BJ (cell line): Measurements from ENCODE around the gene RPSA. TPM values are rescaled to one million over a fixed set of nuclear protein-coding genes. Genes with fewer than 3 reads are reported as not detected.

Source experiments
- CTCF ChIA-PET: fragments of 350-600 bp; formaldehyde crosslinking; extraction: SDS; loops from one replicate; lab custom pipeline; 2021; ENCODE audit warnings: antibody characterized with exemption, inconsistent platforms; lab: Yijun Ruan, JAX
- POLR2A ChIA-PET: fragments of 300-600 bp; sonication (Branson Sonifier 250); formaldehyde crosslinking; extraction: SDS; loops from one replicate; lab custom pipeline; 2021; ENCODE audit warnings: antibody characterized with exemption; lab: Charles Lee
- DNase-seq: peaks from one replicate; pipeline ENCODE4 v3.0.0-alpha.2; 2011; ENCODE audit warnings: low read depth
- H3K27me3 ChIP-seq: 2 replicates; pipeline ENCODE4 v1.6.0; 2011; ENCODE audit warnings: low read length; ENCODE audit not compliant: control insufficient read depth, insufficient read depth
- H3K36me3 ChIP-seq: 2 replicates; pipeline ENCODE4 v1.5.1; 2011; ENCODE audit warnings: low read length; ENCODE audit not compliant: control insufficient read depth, insufficient read depth
- H3K4me3 ChIP-seq: 2 replicates; pipeline ENCODE4 v1.5.1; 2011; ENCODE audit warnings: low read depth, mild to moderate bottlenecking, control low read depth, low read length
- polyA plus RNA-seq: library from polyadenylated mRNA; depleted of rRNA; stranded (reverse); fragments of >200 nt; gene quantifications from 2 replicates; pipeline ENCODE4 v1.2.3, GENCODE V29; 2011
- TF ChIP-seq, protein P1 (sequence below): IDR thresholded peaks from 2 replicates; pipeline ENCODE4 v1.5.1; 2011; ENCODE audit warnings: low read depth, mild to moderate bottlenecking, control low read depth, inconsistent platforms, low read length, moderate library complexity; ENCODE audit not compliant: insufficient read depth

RPSA gene
- polyA plus RNA-seq, 1 experiment = 4,053 TPM

- CTCF ChIA-PET = interaction anchor here (0.9 to 1.2 kb wide), 3 partner anchors 9 to 19 kb away, joined by 3 read pairs; no protein-coding TSS in a partner anchor
- DNase-seq = no peak
- Histone ChIP-seq H3K4me3 (no peak overlapping the region), H3K27me3 (no peaks in the 10 kb centered on the region), H3K36me3 (peaks cover 7% of the 10 kb centered on the region)
- TF ChIP-seq, protein P1, sequence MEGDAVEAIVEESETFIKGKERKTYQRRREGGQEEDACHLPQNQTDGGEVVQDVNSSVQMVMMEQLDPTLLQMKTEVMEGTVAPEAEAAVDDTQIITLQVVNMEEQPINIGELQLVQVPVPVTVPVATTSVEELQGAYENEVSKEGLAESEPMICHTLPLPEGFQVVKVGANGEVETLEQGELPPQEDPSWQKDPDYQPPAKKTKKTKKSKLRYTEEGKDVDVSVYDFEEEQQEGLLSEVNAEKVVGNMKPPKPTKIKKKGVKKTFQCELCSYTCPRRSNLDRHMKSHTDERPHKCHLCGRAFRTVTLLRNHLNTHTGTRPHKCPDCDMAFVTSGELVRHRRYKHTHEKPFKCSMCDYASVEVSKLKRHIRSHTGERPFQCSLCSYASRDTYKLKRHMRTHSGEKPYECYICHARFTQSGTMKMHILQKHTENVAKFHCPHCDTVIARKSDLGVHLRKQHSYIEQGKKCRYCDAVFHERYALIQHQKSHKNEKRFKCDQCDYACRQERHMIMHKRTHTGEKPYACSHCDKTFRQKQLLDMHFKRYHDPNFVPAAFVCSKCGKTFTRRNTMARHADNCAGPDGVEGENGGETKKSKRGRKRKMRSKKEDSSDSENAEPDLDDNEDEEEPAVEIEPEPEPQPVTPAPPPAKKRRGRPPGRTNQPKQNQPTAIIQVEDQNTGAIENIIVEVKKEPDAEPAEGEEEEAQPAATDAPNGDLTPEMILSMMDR = no peak
- POLR2A ChIA-PET = no interaction called here
These were observed 20.2 kb upstream of the RPSA start for GRCh38 chr3:39386318-39386717.

DNA sequence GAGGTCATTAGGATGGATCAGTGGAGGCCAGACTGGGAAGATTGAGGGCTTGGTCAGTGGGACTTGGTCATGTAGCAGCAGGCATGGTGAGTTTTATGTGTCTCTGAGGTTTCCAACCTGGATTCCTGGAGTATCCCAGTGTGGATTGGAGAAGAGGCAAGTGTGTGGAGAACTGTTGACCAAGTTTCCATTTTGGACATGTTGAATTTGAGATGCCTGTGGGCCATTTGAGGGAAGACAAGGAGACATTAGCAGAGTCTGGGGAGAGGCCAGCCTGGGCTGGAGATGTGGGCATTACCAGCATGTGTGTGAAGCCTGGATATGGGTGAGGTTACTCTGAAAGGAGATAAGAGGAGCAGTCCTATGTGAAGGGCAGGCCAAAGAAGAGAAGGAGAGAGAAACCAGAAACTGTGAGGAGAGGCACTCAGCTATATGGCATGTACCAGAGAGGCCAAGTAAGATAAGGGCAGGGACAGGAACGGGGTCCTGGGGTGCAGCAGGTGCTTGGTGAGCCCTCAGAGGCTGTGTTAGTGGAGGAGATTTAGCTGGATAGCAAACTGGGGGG is 19.0 kb upstream of the RPSA start:
- TF ChIP-seq, protein P1 = no peak
- H3K4me3 ChIP-seq = no peak overlapping the region
- peaks cover 12% of the 10 kb centered on the region for H3K36me3 ChIP-seq
- no peak for DNase-seq
- ChIA-PET POLR2A (no interaction called here), CTCF (interaction anchor here (0.9 kb wide), 1 partner anchor 18 kb away, joined by 3 read pairs; no protein-coding TSS in a partner anchor)
- no peaks in the 10 kb centered on the region for H3K27me3 ChIP-seq

GRCh38 chr3:39388153-39388552 is 18.4 kb upstream of the RPSA start:
- TF ChIP-seq, protein P1 = no peak
- CTCF ChIA-PET = interaction anchor here (1.2 kb wide), 1 partner anchor 15 kb away, joined by 4 read pairs; no protein-coding TSS in a partner anchor
- POLR2A ChIA-PET = interaction anchor here (0.6 kb wide), 1 partner anchor 21 kb away, joined by 3 read pairs; no protein-coding TSS in a partner anchor
- DNase-seq = no peak
- H3K4me3 ChIP-seq = no peak overlapping the region
- no peaks in the 10 kb centered on the region for H3K27me3 ChIP-seq
- H3K36me3 ChIP-seq = peaks cover 14% of the 10 kb centered on the region

DNA sequence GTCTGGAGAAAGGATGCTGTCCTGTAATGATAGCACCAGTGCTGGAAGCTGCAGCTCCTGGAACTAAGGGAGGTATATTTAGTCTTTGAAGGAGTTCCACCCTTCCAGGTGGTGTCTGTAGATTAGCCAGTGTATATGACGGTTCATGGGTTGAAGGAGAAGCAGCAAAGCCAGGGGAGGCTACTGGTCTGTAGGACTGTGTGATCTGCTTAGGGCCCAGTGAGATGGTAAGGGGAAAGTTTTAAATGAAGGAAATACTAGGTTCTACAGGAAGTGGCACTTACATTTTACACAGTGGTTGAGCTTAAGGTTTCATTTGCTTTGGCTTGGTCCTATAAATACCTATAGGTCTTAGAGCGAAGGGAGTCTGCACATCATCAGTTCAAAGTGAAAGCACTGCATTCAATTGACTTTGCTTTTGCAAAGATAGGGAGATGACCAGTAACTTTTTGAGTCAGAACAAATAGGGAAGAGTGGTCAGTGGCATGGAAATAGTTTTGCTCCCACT is 17.7 kb upstream of the RPSA start:
- ChIA-PET POLR2A (no interaction called here), CTCF (interaction anchor here (1.2 kb wide), 1 partner anchor 15 kb away, joined by 4 read pairs; no protein-coding TSS in a partner anchor)
- DNase-seq = no peak
- TF ChIP-seq, protein P1 = no peak
- no peaks in the 10 kb centered on the region for H3K27me3 ChIP-seq
- no peak overlapping the region for H3K4me3 ChIP-seq
- peaks cover 14% of the 10 kb centered on the region for H3K36me3 ChIP-seq

- DNase-seq = no peak
- Histone ChIP-seq H3K36me3 (peaks cover 17% of the 10 kb centered on the region), H3K27me3 (no peaks in the 10 kb centered on the region), H3K4me3 (no peak overlapping the region)
- CTCF ChIA-PET = no interaction called here
- POLR2A ChIA-PET = no interaction called here
- TF ChIP-seq, protein P1 = no peak
These were observed 16.3 kb upstream of the RPSA start for GRCh38 chr3:39390181-39390580.
